HG03439 (cell line): ENCODE results near the gene SERPINA10.
"Not testable (repeated sequence)": the region's sequence is repeated elsewhere in the genome, so short reads cannot be mapped to it uniquely, and the experiment has no call there.

Source experiments
- ATAC-seq: cut with Tn5 transposase; IDR thresholded peaks from one replicate; pipeline ENCODE4 v1.9.1; 2021; ENCODE audit warnings: mild to moderate bottlenecking, moderate library complexity; ENCODE audit not compliant: unreplicated experiment

The SERPINA10 gene

DNA sequence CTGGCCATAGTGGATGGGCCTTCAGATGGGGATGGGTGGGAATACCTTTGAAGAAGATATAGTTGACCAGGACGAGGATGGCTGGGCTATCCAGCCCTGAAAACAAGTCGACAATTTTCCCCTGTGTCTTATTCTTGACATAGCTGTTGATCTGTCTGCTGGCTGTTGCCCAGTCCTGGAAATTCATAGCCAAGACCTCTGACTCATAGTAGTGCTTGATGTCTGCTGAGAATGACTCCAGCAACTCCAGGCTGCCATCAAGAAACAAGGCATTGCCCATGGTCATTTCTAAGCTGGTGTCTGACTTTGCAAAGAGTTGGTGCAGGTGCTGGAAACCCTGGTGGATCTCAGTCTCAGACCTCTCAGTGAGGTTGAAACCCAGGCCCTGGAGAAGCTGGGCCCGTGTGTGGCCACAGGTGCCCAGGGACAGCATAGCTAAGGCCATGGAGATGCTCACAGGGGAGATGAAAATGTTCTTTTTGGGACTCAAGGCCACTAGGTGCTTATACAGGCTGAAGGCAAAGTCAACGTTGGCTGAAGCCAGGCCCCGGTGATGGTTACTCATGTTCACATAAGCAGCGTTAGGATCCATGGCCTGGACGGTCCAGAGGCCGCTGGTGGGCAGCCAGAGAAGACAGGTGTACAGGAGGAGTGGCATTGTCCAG, 21.1 kb upstream of the SERPINA10 start:
- no peak for ATAC-seq

DNA sequence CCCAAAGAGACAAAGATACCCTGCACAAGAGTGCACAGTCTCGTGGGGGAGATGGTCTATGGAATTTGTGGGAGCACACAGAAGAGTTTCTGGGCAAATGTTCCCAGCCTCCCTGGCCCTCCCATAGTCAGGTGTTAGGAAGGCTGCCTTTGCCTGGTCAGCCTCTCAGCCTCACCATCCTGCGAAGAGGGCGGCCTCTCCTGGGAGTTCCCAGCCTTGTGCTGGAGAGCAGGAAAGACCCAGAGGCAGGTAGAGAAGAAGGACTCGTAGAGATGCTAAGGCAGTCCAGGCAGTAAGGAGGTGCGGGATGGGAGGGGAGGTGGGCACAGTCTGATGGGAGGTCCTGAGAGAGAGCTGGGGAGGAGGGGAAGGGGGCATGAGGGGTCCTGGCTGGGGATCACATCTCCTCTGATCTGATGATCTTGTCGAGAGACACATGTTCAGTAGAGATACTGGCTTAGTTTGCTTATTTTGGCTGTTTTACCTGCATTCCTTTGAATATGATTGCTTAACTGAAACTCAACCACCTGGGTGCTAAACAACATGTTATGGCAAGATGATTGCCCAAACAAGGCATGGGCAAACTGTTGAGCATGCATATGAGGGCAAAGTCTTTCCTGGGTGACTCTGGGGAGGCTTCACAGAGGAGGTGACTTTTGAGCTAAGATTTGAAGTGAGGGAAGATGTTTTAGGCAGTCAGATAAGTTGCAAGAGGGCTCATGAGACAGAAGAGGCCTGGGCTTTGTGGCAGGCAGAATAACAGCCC, 19.6 kb upstream of the SERPINA10 start:
- ATAC-seq = no peak

DNA sequence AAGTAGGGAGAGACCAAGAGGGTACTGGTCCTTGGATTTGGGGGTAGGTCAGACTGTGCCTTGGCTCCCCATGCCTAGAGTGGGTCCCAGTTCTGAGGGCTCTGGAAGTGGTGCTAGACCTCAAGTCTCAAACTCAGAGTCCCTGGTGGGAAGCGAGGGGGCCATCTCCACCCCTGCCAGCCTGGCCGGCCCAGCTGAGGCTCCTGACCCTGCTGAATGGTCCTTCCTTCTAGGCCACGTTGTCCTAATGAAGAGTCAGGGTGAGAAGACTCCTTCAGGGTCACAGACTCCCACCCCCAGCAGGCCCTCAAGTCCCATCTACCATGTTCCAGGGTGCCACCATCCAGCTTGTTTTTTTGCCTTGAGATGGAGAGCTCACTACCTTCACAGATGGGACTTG, 17.2 kb upstream of the SERPINA10 start:
- no peak for ATAC-seq

DNA sequence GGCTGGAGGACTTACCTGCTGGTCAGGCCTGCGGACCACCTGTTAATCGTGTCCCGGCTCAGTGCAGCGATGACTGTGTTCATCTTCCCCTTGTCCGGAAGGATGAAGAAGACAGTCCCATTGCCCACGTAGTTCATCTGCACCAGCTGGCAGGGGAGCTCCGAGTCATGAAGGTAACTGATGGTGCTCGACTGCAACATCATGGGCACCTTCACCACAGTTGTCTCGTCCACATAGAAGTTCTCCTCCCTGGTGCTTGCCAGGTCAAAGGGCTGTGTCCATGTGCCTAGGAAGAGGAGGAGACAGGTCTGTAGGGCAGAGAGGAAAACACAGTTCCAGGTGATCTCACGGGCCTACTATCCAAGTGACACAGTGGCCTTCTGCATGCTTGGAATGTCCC, 16.7 kb upstream of the SERPINA10 start:
- ATAC-seq = no peak

DNA sequence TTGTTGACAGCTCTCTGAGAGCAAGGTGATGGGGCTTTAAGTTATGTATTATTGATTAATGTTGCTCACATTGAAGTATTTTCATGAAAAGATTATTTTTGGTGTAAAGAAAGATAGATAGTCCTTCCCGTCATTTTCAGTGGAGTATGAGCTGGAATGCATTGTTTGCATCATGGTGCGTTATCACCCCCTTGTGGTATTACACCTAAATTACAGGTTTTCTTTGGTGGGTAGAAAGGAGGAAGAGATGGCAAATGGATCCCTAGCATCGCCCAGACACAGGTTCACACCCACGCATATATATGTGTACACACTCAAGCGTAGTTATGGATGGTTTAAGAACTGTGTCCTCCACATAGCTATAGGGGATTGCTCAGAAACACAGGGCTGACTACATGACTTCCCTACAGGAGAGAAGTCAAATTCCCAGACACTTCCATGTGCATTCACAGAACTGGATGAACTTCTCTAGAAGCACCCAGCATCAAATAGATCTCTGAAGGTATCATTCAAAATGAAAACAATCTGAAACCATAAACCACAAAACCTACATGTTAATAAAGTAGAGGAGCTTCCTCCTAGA, 14.4 kb upstream of the SERPINA10 start:
- ATAC-seq = no peak

DNA sequence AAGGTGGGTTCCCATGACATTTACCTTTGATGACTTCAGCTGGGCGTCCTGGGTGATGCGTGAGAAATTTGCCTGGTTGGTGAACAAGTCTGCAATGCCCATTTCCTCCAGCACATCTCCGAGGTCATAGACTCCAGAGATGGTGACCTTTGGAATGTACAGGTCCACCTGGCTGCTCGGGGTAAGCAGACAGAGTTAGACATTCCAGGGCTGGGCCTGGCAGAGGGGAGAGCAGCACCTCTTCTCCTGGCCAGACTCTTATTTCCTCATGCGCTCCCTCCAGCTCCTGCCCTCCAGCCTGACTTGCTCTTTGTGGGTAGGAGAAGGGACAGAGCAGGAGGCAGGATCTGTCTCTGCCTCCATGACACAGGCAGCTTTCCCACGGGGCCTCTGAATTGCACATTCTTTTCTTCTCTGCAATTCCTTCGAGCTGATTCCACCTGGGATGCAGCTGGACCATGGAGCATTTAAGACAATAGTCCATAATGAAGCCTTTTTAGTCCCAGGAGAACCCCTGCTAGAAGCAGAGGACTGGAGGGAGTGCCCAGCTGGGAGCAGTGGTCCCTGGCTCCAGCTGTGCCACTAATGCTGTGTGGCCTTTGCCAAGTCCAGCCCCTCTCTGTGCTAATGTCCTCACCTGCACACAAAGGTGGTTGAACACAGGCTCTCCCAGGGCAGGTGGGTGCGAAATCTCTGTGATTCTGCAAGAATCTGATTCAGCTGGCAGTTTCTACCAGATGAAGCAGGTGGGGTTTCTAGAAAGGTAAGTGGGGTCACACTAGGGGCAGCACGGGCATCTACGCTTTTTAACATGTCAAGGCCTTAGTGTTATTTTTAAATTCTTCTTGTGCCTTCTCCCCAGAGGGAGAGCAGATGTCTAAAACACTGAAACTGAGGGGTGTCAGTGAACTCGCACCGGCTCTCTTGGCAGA, 13.2 kb upstream of the SERPINA10 start:
- no peak for ATAC-seq

DNA sequence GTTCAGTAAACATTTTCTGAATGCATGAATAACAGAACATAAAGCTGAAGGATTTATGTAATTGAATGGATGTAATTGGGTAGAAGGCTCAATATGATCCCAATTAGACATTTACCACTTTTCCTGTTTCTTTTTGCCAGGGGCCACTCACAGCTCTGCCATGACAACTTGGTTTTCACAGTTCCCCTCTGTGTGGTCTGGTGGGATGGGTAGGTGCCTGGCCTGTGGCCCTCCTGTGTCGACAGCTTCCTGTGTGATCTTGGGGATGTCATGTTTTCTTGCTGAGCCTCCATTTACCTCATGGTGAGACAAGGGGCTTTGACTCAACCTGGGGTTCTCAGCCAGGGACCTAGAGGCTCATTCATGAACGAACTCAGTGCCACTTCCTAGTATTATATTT, 12.6 kb upstream of the SERPINA10 start:
- ATAC-seq = no peak

DNA sequence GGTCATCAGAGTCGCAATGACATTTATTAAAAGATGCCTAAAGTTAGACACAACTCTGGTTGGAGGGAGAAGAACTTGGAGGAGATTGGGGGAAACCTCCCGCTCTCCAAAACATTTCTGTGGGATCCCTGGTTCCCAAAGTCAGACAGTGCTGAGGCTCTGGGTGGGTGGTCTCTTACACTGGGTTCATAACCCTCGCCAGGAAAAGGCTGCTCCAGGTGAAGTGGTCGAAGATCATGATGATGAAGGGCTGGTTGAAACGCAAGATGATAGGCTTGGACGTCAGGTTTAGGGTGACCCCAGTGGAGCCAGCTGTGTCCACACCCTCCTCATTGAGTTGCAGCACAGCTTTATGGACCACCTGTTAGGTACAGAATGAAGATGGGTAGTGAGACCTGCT, 11.2 kb upstream of the SERPINA10 start:
- ATAC-seq = no peak

DNA sequence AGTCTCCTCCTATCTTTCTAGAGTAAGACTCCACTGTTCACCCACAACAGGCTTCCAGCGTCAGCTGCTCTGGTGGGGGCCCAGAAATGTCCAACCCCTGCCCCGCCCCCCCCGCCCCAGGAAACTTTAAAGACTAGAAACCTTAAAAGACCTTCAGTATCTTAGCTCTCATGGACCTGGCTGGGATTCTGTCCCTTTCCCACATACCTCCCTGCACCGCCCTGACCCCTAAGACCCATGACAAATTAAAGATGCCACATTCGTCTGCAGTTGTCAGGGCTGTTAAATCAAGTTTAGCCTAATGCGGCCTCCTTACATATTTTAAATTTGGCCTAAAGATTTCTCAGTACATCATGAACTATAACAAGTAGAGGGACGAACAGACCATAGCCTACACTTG, 10.0 kb upstream of the SERPINA10 start:
- ATAC-seq = no peak

DNA sequence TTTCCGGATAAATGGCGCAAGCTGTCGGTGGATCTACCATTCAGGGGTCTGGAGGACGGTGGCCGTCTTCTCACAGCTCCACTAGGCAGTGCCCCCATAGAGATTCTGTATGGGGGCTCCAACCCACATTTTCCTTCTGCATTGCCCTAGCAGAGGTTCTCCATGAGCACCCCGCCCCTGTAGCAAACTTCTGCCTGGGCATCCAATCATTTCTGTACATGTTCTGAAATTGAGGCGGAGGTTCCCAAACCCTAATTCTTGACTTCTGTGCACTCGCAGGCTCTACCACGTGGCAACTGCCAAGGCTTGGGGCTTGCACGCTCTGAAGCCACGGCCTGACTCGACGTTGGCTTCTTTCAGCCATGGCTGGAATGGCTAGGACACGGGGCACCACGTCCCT, 5.1 kb upstream of the SERPINA10 start:
- no peak for ATAC-seq

DNA sequence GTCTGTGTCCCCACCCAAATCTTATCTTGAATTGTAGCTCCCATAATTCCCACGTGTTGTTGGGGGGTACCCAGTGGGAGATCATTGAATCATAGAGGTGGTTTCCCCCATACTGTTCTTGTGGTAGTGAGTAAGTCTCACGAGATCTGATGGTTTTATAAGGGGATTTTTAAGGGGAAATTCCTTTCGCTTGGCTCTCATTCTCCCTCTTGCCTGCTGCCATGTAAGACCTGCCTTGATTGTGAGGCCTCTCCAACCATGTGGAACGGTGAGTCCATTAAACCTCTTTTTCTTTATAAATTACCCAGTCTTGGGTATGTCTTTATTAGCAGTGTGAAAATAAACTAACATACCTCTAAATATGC, 3.1 kb upstream of the SERPINA10 start:
- not testable (repeated sequence) for ATAC-seq

DNA sequence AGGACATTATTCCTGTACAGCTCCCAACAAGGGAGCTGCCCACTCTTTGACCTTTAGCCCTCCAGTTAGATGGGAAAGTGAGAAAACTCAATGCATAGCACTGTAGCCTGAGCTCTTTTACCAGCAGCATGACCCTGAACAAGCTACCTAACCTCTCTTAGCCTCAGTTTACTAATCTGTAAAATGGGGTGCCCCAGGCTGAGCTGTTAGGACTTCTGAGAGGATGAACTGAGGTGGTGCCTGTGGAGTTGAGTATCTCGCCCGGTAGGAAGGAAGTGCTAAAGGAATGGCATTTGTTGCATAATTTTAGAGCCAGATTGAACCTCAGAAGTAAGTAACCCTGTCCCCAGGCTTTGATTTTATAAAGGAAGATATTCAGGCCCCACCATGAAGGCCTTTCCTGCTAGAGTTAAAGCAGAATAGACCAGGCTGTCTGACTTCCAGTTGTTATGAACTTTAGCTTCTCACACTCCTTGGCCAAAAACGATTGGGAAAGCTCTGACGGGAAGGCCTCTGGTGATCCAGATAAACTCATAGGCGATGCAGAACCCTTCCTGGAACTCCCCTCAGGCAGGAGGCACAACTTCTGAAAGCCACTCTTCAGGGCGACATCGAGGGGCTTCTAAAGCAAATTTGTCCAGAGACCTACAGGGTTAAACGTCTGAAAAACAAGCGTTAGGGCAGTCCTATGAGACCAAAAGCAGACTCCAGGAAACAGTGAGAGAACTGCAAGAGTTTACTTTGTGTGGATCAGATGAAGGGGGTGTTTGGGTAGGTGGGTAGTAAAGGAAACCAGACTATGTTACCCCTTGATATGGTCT, 2.5 kb upstream of the SERPINA10 start:
- no peak for ATAC-seq

DNA sequence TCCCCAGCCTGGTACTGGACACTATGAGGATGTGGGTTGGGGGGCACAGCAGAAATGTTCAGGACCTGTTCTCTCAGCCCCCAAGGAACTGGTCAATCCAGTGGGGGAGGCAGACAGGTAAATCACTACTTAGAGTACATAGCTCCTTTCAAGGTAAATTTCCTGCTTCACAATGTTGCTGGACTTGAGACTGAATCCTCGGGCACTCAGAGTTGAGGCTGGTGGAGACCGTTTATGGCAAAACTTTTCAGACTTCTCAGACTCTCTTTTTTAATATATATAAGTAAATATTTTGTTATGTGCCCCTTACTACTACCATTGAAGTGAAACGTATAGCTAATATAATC, 483 bp upstream of the SERPINA10 start:
- ATAC-seq = no peak

DNA sequence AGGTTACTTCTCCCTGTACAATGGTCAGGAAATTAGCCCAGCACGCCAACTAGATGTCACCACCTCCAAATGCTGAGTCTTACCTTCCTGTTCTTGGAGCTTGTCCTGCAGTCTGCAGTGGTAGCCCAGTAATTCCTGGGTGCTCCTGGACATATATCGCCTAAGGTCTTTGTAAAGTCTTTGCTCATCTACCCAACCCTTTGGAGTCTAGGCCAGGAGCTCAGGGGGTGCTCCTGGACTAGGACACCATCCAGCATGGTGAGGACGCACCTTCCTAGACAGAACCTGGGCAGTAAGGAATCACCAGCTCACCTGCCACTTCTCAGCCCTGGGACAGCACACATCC, 569 bp downstream of the SERPINA10 start:
- no peak for ATAC-seq

DNA sequence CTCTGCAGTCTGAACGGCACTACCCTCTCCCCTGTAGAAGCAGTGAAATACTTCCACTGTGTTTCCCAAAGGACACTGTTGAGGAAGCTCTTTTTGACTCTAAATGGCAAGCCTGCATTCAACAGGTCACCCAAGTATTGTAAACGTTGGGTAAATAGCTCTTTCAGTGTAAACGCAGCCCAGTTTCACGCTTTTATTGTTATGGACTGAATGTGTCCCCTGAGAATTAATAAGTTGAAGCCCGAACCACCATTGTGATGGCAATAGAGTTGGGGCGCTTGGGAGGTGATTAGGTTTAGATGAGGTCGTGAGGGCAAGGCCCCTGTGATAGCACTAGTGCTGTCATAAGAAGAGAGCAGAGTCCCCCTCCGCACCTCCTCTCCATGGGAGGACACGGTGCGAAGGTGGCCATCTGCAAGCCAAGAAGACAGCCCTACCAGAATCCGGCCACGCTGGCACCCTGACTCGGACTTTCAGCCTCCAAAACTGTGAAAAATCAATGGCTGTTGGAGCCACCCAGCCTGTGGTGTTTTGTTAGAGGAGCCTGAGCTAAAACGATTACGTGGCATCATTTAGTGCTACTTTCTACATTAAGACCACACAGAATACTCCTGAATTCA, 1.1 kb downstream of the SERPINA10 start:
- no peak for ATAC-seq

DNA sequence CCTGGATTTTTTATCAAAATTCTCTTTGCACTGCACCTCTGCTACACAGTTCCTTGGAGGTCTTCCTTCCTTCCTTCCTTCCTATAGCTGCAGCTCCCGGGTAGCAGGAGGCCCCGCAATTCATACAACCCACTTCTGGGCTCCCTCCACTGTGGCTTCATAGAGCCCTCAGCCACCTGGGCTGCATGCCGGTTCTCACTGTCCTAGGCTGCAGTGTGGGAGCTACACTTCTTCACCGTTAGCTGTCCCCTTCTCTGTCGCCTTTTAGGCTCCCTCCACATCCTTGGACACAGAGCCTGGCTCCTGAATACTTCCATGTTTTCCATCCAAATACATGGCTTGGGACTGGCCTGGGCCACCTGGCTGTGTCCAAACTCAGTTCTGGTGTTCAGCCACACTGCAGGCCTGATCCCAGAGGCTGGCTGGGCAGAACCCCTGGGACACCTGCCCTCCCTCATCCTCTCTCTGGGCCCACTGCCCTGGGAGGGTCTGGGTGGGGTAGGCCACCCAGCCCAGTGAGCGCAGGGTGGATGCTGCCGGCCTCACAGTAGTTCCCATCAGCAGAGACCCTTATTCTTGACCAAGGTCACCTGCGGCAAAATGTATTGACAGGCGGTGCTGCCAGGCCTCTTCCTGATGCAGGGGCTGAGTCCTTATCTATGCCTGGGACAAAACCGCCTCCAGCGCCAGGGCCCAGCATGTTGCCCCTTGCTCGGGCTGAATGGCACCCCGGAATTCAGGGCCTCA, 1.7 kb downstream of the SERPINA10 start:
- ATAC-seq = no peak

DNA sequence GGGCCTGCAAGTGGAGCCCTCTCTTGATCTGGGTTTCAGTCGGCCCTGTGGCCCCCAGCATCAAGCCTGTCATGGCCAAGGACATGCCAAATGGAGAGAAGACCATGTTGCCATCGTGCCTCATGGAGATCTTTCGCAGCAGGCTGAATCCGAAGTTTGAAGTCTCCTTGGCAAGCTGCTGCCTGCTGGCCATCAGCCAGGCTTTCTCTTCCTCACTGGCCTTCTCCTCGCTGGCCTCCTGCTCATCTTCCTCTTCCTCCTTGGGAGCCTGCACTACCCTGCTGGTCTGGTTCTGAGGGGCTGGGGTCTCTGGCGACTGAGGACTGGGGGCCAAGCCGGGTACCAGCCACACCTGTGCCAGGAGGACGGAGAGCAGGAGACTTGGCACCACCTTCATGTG, 2.9 kb downstream of the SERPINA10 start:
- ATAC-seq = no peak

DNA sequence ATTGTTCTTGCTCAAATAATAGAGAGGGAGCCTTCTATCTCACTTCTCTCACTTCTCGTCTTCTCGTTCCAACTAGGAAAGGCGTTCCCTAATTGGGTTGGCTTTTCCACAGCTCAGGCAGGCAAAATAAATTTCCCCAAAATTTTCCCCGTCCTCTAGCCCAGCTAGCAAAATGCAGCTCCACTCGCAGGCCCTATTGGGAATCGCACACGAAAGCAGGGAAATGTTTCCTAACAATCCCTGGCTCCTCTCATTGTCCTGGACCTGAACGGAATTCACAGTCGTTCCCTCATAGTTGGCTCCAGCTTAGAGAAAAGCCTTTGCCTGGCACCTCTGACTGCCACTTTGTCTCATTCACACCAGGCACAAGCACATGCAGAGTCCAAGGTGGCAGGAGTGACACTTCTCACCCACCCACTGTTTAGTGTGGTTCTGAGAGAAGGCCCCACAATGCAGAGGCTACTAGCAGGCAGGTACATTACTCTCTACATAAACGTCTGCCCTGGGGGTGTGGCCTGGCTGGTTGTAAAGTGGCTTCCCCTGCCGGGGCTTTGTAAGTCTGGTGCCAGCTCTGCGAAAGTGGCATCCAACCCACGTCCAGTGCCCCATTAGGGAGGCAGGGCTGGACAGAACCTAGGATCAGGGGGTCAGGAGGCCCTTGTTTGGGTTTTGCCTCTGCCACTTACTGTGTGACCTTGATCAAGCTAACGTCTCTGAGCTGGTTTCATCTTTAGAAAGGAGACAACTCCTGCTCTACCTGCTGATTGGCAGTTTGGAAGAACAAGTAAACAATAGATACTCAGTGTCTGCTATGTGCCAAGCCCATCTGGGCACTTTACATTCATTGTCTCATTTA, 4.2 kb downstream of the SERPINA10 start:
- no peak for ATAC-seq

DNA sequence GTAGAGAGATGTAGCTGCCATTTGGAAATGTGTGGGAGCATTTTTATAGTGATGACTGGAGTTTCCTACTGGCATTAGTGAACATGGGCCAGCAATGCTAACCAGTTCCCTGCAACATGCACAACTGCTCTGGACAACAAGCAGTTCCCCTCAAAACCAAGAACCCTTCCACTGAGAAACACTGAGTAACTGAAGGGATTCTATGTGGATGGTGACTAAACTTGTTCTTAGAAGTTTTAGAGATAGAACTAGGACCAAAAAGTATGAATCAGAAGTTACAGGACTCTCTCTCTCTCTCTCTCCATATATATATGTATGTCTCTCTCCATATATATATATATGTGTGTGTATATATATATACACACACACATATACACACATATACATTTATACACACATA, 7.9 kb downstream of the SERPINA10 start:
- ATAC-seq = no peak
